Caco-2 (cell line): ENCODE data around the gene ELOVL1. TPM values are rescaled to one million over a fixed set of nuclear protein-coding genes. Genes with fewer than 3 reads are reported as not detected.

Source experiments
- BruUV-seq: library from RNA; stranded (reverse); fragments of 400-500 nt; replicated peaks from 2 replicates; lab custom pipeline; 2021; lab: Mats Ljungman, UMichigan
- CTCF ChIA-PET: fragments of 300-600 bp; sonication (Branson Sonifier 250); formaldehyde crosslinking; loops from one replicate; lab custom pipeline; 2022; ENCODE audit warnings: antibody characterized with exemption; lab: Charles Lee
- POLR2A ChIA-PET: fragments of 300-600 bp; sonication (Branson Sonifier 250); formaldehyde crosslinking; loops from one replicate; lab custom pipeline; 2022; ENCODE audit warnings: antibody characterized with exemption; lab: Charles Lee
- DNase-seq, 2 experiments: peaks; one replicate each; pipeline versions ENCODE4 v3.0.0 to v3.0.0-alpha.2; 2020 to 2022
- H3K27me3 ChIP-seq: replicated peaks from 2 replicates; pipeline ENCODE4 v1.6.0; 2011; ENCODE audit warnings: low read length; ENCODE audit not compliant: control insufficient read depth, insufficient read depth
- H3K36me3 ChIP-seq: 2 replicates; pipeline ENCODE4 v1.5.1; 2011; ENCODE audit warnings: low read length; ENCODE audit not compliant: control insufficient read depth, insufficient read depth
- H3K4me1 ChIP-seq: fragments of 250-450 bp; sonication (Bioruptor Pico); 2 replicates; pipeline ENCODE4 v1.5.1; 2020; ENCODE audit warnings: mild to moderate bottlenecking
- H3K4me3 ChIP-seq: 2 replicates; pipeline ENCODE4 v1.5.1; 2011; ENCODE audit warnings: low read depth, mild to moderate bottlenecking, control low read depth, low read length
- H3K9me3 ChIP-seq: fragments of 250-450 bp; sonication (Bioruptor Pico); 2 replicates; pipeline ENCODE4 v1.5.1; 2020; ENCODE audit warnings: mild to moderate bottlenecking, moderate library complexity
- H3K27ac Mint-ChIP-seq: one replicate; pipeline ENCODE4 v1.8.0; 2022; ENCODE audit warnings: mixed read lengths; ENCODE audit not compliant: unreplicated experiment
- H3K27me3 Mint-ChIP-seq: one replicate; pipeline ENCODE4 v1.8.0; 2022; ENCODE audit warnings: mixed read lengths; ENCODE audit not compliant: insufficient read depth, unreplicated experiment
- H3K36me3 Mint-ChIP-seq: one replicate; pipeline ENCODE4 v1.8.0; 2022; ENCODE audit warnings: mild to moderate bottlenecking, mixed read lengths; ENCODE audit not compliant: insufficient read depth, unreplicated experiment
- H3K4me1 Mint-ChIP-seq: one replicate; pipeline ENCODE4 v1.8.0; 2022; ENCODE audit warnings: low read depth, mixed read lengths; ENCODE audit not compliant: unreplicated experiment
- H3K4me3 Mint-ChIP-seq: one replicate; pipeline ENCODE4 v1.8.0; 2022; ENCODE audit warnings: mild to moderate bottlenecking, moderate library complexity, mixed read lengths; ENCODE audit not compliant: unreplicated experiment
- H3K9me3 Mint-ChIP-seq: one replicate; pipeline ENCODE4 v1.8.0; 2022; ENCODE audit warnings: mixed read lengths; ENCODE audit not compliant: unreplicated experiment
- intact Hi-C: fragments of 100-400 bp; cut with micrococcal nuclease; formaldehyde crosslinking; loops from one replicate; pipeline ENCODE4 v1.10.0; 2022; ENCODE audit not compliant: unreplicated experiment
- total RNA-seq: library from RNA; stranded (reverse); gene quantifications from 2 replicates; pipeline ENCODE4 v1.2.3, GENCODE V29; 2022
- TF ChIP-seq, protein P1 (sequence below), 2 experiments: fragments of 200-600 bp in 1 of 2; IDR thresholded peaks; 1 replicate in 1 of 2; 2 replicates in 1 of 2; pipeline versions ENCODE4 v1.5.1 to v1.8.0; 2011 to 2022; ENCODE audit warnings: antibody characterized with exemption in 1 of 2, control low read depth in 1 of 2, inconsistent platforms in 1 of 2, low read depth in 1 of 2, low read length in 1 of 2, mild to moderate bottlenecking in 1 of 2, moderate library complexity in 1 of 2; ENCODE audit not compliant: insufficient read depth in 1 of 2, severe bottlenecking in 1 of 2, unreplicated experiment in 1 of 2

The ELOVL1 gene
- total RNA-seq, 1 experiment from 2014 or later, result 66.8 TPM

- Mint-ChIP-seq H3K4me3 (no peak overlapping the region), H3K27me3 (no peaks in the 10 kb centered on the region), H3K9me3 (no peaks in the 10 kb centered on the region), H3K4me1 (peaks cover 48% of the 10 kb centered on the region), H3K27ac (peak overlapping the region; percentile 46), H3K36me3 (peaks cover 76% of the 10 kb centered on the region)
- POLR2A ChIA-PET, result interaction anchor here (0.6 to 0.7 kb wide), 2 partner anchors 26 to 211 kb away, joined by 3 to 5 read pairs; partner anchors contain the start of genes MED8 and SZT2
- Histone ChIP-seq H3K4me3 (no peak overlapping the region), H3K36me3 (peaks cover 7% of the 10 kb centered on the region), H3K9me3 (no peaks in the 10 kb centered on the region), H3K4me1 (peaks cover 45% of the 10 kb centered on the region), H3K27me3 (no peaks in the 10 kb centered on the region)
- intact Hi-C loops, result no loop called here
- no TSS peak for BruUV-seq
- peak in 1 of 2 experiments; percentile 60 for DNase-seq
- TF ChIP-seq, protein P1, sequence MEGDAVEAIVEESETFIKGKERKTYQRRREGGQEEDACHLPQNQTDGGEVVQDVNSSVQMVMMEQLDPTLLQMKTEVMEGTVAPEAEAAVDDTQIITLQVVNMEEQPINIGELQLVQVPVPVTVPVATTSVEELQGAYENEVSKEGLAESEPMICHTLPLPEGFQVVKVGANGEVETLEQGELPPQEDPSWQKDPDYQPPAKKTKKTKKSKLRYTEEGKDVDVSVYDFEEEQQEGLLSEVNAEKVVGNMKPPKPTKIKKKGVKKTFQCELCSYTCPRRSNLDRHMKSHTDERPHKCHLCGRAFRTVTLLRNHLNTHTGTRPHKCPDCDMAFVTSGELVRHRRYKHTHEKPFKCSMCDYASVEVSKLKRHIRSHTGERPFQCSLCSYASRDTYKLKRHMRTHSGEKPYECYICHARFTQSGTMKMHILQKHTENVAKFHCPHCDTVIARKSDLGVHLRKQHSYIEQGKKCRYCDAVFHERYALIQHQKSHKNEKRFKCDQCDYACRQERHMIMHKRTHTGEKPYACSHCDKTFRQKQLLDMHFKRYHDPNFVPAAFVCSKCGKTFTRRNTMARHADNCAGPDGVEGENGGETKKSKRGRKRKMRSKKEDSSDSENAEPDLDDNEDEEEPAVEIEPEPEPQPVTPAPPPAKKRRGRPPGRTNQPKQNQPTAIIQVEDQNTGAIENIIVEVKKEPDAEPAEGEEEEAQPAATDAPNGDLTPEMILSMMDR (IDR thresholded peaks at IDR 0.05; ENCODE audit: insufficient read depth in 1 of 2, low read depth in 1 of 2, low read length in 1 of 2, severe bottlenecking in 1 of 2, unreplicated experiment in 1 of 2), result no peak
- CTCF ChIA-PET, result no interaction called here
Observed at GRCh38 chr1:43363283-43363934, 4.4 kb downstream of the ELOVL1 start.

DNA sequence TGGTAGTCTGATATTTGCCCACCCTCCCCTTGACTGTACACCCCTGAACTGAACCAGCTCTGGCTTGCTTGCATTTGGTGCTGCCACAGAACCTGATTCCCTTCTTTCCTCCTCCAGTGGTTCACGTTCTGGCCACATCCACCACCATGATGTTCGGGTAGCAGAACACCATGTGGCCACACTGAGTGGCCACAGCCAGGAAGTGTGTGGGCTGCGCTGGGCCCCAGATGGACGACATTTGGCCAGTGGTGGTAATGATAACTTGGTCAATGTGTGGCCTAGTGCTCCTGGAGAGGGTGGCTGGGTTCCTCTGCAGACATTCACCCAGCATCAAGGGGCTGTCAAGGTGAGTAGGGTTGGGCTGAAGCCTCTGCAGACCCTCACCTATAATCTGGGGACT, 7.2 kb downstream of the ELOVL1 start:
- Histone ChIP-seq H3K4me1 (peaks cover 40% of the 10 kb centered on the region), H3K4me3 (no peak overlapping the region), H3K36me3 (peaks cover 7% of the 10 kb centered on the region), H3K9me3 (no peaks in the 10 kb centered on the region), H3K27me3 (no peaks in the 10 kb centered on the region)
- H3K4me3 Mint-ChIP-seq, result peak overlapping the region; percentile 93
- TF ChIP-seq, protein P1 (IDR thresholded peaks at IDR 0.05; ENCODE audit: insufficient read depth in 1 of 2, low read depth in 1 of 2, low read length in 1 of 2, severe bottlenecking in 1 of 2, unreplicated experiment in 1 of 2), result no peak
- no peak overlapping the region for H3K27ac Mint-ChIP-seq
- BruUV-seq, result no TSS peak
- no peaks in the 10 kb centered on the region for H3K27me3 Mint-ChIP-seq
- H3K4me1 Mint-ChIP-seq, result peaks cover 40% of the 10 kb centered on the region
- CTCF ChIA-PET, result no interaction called here
- no peaks in the 10 kb centered on the region for H3K9me3 Mint-ChIP-seq
- POLR2A ChIA-PET, result no interaction called here
- DNase-seq, result no peak
- intact Hi-C loops, result no loop called here
- H3K36me3 Mint-ChIP-seq, result peaks cover 67% of the 10 kb centered on the region

GRCh38 chr1:43359696-43360095, 8.1 kb downstream of the ELOVL1 start:
- Mint-ChIP-seq H3K27ac (peak overlapping the region; percentile 97), H3K9me3 (no peaks in the 10 kb centered on the region), H3K4me1 (peaks cover 33% of the 10 kb centered on the region), H3K36me3 (peaks cover 61% of the 10 kb centered on the region), H3K27me3 (no peaks in the 10 kb centered on the region), H3K4me3 (peak overlapping the region; percentile 93)
- TF ChIP-seq, protein P1 (IDR thresholded peaks at IDR 0.05; ENCODE audit: insufficient read depth in 1 of 2, low read depth in 1 of 2, low read length in 1 of 2, severe bottlenecking in 1 of 2, unreplicated experiment in 1 of 2), result no peak
- Histone ChIP-seq H3K36me3 (peaks cover 7% of the 10 kb centered on the region), H3K9me3 (no peaks in the 10 kb centered on the region), H3K4me1 (peaks cover 31% of the 10 kb centered on the region), H3K4me3 (peak overlapping the region; percentile 96), H3K27me3 (no peaks in the 10 kb centered on the region)
- DNase-seq, result no peak
- intact Hi-C loops, result loop anchor here (2.0 kb wide), 2 partner anchors 75 to 133 kb away; partner anchors contain the start of gene C1orf210
- POLR2A ChIA-PET, result interaction anchor here (0.6 kb wide), 2 partner anchors 74 to 165 kb away, joined by 3 to 5 read pairs; partner anchors contain the start of gene C1orf210
- CTCF ChIA-PET, result no interaction called here
- BruUV-seq, result no TSS peak
